Vagina (tissue), 2 donors: ENCODE results near the gene MSANTD1.

Experiments used
- POLR2AphosphoS5 ChIP-seq, 2 donors: sonication (generic); formaldehyde crosslinking; IDR thresholded peaks; one replicate each; pipeline ENCODE4 v1.9.0; 2017; ENCODE audit warnings: antibody characterized with exemption in 2 of 2, mild to moderate bottlenecking in 2 of 2, low read depth in 1 of 2; ENCODE audit not compliant: insufficient read depth in 1 of 2
- TF ChIP-seq, protein P1 (sequence below), 3 experiments: fragments of 450-650 bp in 2 of 3; fragments of 200-600 bp in 1 of 3; sonication (generic) in 1 of 3; IDR thresholded peaks; one replicate each; pipeline ENCODE4 v1.5.1; 2017 to 2019; ENCODE audit warnings: antibody characterized with exemption in 3 of 3, mild to moderate bottlenecking in 2 of 3, moderate library complexity in 2 of 3

DNA sequence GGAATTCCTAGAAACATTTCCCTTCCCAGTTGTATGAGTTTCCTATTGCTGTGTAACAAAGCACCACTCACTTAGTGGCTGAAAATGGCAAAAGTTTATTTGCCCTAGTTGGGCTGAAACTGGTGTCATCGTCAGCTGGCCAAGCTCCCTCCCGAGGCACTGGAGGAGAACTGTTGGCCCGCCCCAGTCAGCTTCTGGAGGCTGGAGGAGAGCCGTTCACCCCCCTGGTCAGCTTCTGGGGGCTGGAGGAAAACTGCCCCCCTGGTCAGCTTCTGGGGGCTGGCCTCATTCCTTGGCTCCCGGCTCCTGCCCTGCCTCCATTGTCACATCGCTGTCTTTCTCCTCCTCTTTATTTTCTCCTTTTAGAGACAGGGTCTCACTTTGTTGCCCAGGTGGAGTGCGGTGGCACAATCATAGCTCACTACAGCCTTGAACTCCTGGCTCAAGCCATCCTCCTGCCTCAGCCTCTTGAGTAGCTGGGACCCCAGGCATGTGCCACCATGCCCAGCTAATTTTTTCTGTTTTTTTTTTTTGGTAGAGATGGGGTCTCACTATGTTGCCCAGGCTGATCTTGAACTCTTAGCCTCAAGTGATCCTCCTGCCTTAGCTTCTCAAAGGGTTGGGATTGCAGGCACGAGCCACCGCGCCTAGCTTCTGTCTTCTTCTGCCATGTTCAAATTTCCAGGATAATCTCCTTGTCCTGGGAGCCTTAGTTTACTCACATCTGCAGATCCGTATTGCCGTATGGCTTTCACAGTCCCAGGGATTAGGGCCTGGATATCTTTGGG, 47.1 kb downstream of the MSANTD1 start:
- TF ChIP-seq, protein P1, sequence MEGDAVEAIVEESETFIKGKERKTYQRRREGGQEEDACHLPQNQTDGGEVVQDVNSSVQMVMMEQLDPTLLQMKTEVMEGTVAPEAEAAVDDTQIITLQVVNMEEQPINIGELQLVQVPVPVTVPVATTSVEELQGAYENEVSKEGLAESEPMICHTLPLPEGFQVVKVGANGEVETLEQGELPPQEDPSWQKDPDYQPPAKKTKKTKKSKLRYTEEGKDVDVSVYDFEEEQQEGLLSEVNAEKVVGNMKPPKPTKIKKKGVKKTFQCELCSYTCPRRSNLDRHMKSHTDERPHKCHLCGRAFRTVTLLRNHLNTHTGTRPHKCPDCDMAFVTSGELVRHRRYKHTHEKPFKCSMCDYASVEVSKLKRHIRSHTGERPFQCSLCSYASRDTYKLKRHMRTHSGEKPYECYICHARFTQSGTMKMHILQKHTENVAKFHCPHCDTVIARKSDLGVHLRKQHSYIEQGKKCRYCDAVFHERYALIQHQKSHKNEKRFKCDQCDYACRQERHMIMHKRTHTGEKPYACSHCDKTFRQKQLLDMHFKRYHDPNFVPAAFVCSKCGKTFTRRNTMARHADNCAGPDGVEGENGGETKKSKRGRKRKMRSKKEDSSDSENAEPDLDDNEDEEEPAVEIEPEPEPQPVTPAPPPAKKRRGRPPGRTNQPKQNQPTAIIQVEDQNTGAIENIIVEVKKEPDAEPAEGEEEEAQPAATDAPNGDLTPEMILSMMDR (IDR thresholded peaks at IDR 0.05) = no peak
- TF ChIP-seq POLR2AphosphoS5 (IDR thresholded peaks at IDR 0.05; ENCODE audit: insufficient read depth in 1 of 2, low read depth in 1 of 2) = no peak
